MCF 10A (cell line): Measurements from ENCODE around the gene MYF5. TPM values are rescaled to one million over a fixed set of nuclear protein-coding genes. Genes with fewer than 3 reads are reported as not detected.
"Not testable (repeated sequence)": the region's sequence is repeated elsewhere in the genome, so short reads cannot be mapped to it uniquely, and the experiment has no call there.

ENCODE experiments used
- Bru-seq: library from RNA; stranded (reverse); fragments of 400-500 nt; gene quantifications from one replicate; lab custom pipeline; 2021; lab: Mats Ljungman, UMichigan
- BruChase-seq, 2 experiments: library from RNA; stranded (reverse); fragments of 400-500 nt; gene quantifications; one replicate each; lab custom pipeline; 2021; lab: Mats Ljungman, UMichigan
- BruUV-seq: library from RNA; stranded (reverse); fragments of 400-500 nt; replicated peaks from 2 replicates; lab custom pipeline; 2021; lab: Mats Ljungman, UMichigan
- CTCF ChIA-PET: fragments of 300-600 bp; sonication (Branson Sonifier 250); formaldehyde crosslinking; extraction: SDS; loops from one replicate; lab custom pipeline; 2021; ENCODE audit warnings: antibody characterized with exemption, inconsistent platforms; lab: Yijun Ruan, JAX
- POLR2A ChIA-PET: fragments of 300-600, 350-650 bp; sonication (Branson Sonifier 250); formaldehyde crosslinking; extraction: SDS; loops from one replicate; lab custom pipeline; 2020; ENCODE audit warnings: antibody characterized with exemption, inconsistent platforms; lab: Yijun Ruan, JAX
- DNase-seq: peaks from one replicate; pipeline ENCODE4 v3.0.0-alpha.2; 2018; ENCODE audit not compliant: unreplicated experiment
- H3K27ac Mint-ChIP-seq: one replicate; pipeline ENCODE4 v1.8.0; 2022; ENCODE audit warnings: mild to moderate bottlenecking, low read depth, mixed read lengths; ENCODE audit not compliant: unreplicated experiment
- H3K27me3 Mint-ChIP-seq: one replicate; pipeline ENCODE4 v1.8.0; 2022; ENCODE audit warnings: mixed read lengths; ENCODE audit not compliant: insufficient read depth, unreplicated experiment
- H3K36me3 Mint-ChIP-seq: one replicate; pipeline ENCODE4 v1.8.0; 2022; ENCODE audit warnings: mild to moderate bottlenecking, moderate library complexity, mixed read lengths; ENCODE audit not compliant: insufficient read depth, unreplicated experiment
- H3K4me1 Mint-ChIP-seq: one replicate; pipeline ENCODE4 v1.8.0; 2022; ENCODE audit warnings: mixed read lengths; ENCODE audit not compliant: insufficient read depth, unreplicated experiment
- H3K4me3 Mint-ChIP-seq: one replicate; pipeline ENCODE4 v1.8.0; 2022; ENCODE audit warnings: mild to moderate bottlenecking, moderate library complexity, mixed read lengths; ENCODE audit not compliant: unreplicated experiment
- H3K9me3 Mint-ChIP-seq: one replicate; pipeline ENCODE4 v1.8.0; 2022; ENCODE audit warnings: mixed read lengths; ENCODE audit not compliant: unreplicated experiment
- intact Hi-C: fragments of 100-400 bp; cut with micrococcal nuclease; formaldehyde crosslinking; loops from 2 replicates; pipeline ENCODE4 v1.14.1; 2022
- long read RNA-seq: library from polyadenylated mRNA; stranded (forward); transcript quantifications from one replicate; pipeline ENCODE4 v2.0.0, GENCODE V29; 2022
- total RNA-seq: library from RNA; stranded (reverse); gene quantifications from 2 replicates; pipeline ENCODE4 v1.2.3, GENCODE V29; 2022
- TF ChIP-seq, protein P1 (sequence below): fragments of 200-600 bp; IDR thresholded peaks from one replicate; pipeline ENCODE4 v1.8.0; 2022; ENCODE audit warnings: antibody characterized with exemption, mild to moderate bottlenecking; ENCODE audit not compliant: unreplicated experiment

Gene MYF5
- not detected in 2 replicates for total RNA-seq
- Bru-seq, nascent RNA, result not detected
- BruChase-seq, experiment 1, labeled RNA remaining after a 6-hour chase, result not detected
- BruChase-seq, experiment 2, labeled RNA remaining after a 2-hour chase, result not detected
- long read RNA-seq, result 0 reads

DNA sequence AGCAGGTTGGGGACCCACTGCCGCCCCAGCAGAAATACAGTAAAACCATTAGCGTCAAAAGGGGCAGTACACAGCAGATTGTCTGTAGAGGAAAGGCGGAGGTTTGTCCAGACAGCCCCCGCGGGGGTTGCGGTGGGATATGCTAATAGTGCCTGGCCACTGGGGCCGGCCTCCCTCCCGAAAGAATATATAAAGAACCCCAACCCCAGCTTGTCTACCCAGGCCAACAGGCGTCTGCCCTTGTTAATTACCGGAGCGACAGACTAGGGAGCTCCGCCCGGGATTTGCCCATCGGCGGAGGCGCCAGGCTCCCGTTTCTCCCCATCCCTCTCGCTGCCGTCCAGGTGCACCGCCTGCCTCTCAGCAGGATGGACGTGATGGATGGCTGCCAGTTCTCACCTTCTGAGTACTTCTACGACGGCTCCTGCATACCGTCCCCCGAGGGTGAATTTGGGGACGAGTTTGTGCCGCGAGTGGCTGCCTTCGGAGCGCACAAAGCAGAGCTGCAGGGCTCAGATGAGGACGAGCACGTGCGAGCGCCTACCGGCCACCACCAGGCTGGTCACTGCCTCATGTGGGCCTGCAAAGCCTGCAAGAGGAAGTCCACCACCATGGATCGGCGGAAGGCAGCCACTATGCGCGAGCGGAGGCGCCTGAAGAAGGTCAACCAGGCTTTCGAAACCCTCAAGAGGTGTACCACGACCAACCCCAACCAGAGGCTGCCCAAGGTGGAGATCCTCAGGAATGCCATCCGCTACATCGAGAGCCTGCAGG, at the start of gene MYF5:
Gene MYF5 (plus strand): TSS at position 217 of the 774 bp plus-strand sequence. CDS start 152 bp downstream, at position 369.
- DNase-seq, result no peak
- peaks cover 42% of the 10 kb centered on the region for H3K27me3 Mint-ChIP-seq
- BruUV-seq, result no TSS peak
- ChIA-PET POLR2A (no interaction called here), CTCF (no interaction called here)
- H3K4me3 Mint-ChIP-seq, result no peak within 1 kb of the TSS
- intact Hi-C loops, result no loop called here
- TF ChIP-seq, protein P1, sequence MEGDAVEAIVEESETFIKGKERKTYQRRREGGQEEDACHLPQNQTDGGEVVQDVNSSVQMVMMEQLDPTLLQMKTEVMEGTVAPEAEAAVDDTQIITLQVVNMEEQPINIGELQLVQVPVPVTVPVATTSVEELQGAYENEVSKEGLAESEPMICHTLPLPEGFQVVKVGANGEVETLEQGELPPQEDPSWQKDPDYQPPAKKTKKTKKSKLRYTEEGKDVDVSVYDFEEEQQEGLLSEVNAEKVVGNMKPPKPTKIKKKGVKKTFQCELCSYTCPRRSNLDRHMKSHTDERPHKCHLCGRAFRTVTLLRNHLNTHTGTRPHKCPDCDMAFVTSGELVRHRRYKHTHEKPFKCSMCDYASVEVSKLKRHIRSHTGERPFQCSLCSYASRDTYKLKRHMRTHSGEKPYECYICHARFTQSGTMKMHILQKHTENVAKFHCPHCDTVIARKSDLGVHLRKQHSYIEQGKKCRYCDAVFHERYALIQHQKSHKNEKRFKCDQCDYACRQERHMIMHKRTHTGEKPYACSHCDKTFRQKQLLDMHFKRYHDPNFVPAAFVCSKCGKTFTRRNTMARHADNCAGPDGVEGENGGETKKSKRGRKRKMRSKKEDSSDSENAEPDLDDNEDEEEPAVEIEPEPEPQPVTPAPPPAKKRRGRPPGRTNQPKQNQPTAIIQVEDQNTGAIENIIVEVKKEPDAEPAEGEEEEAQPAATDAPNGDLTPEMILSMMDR, result no peak
- H3K36me3 Mint-ChIP-seq, result no peaks in the 10 kb centered on the region
- H3K9me3 Mint-ChIP-seq, result no peaks in the 10 kb centered on the region
- H3K4me1 Mint-ChIP-seq, result no peaks in the 10 kb centered on the region
- no peak within 1 kb of the TSS for H3K27ac Mint-ChIP-seq

DNA sequence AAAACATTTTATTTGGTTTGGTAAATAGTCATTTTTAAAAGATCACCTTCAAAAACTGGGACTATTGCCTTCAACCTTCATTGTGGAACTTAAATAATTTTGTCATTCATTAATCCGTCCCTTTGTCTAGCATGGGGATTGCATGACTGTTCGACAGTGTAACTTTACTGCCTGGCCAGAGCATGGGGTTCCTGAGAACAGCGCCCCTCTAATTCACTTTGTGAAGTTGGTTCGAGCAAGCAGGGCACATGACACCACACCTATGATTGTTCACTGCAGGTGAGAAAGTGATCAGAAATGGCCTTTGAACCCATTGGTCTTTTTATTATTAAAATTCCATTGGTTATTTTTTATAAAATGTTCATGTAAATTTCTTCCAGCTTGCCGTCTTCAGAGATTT, 46.5 kb upstream of the MYF5 start:
- no peaks in the 10 kb centered on the region for H3K9me3 Mint-ChIP-seq
- ChIA-PET CTCF (no interaction called here), POLR2A (no interaction called here)
- TF ChIP-seq, protein P1, result no peak
- no TSS peak for BruUV-seq
- no peak overlapping the region for H3K27ac Mint-ChIP-seq
- intact Hi-C loops, result no loop called here
- no peaks in the 10 kb centered on the region for H3K36me3 Mint-ChIP-seq
- no peak overlapping the region for H3K4me3 Mint-ChIP-seq
- no peak for DNase-seq
- H3K4me1 Mint-ChIP-seq, result no peaks in the 10 kb centered on the region
- peaks cover 55% of the 10 kb centered on the region for H3K27me3 Mint-ChIP-seq

DNA sequence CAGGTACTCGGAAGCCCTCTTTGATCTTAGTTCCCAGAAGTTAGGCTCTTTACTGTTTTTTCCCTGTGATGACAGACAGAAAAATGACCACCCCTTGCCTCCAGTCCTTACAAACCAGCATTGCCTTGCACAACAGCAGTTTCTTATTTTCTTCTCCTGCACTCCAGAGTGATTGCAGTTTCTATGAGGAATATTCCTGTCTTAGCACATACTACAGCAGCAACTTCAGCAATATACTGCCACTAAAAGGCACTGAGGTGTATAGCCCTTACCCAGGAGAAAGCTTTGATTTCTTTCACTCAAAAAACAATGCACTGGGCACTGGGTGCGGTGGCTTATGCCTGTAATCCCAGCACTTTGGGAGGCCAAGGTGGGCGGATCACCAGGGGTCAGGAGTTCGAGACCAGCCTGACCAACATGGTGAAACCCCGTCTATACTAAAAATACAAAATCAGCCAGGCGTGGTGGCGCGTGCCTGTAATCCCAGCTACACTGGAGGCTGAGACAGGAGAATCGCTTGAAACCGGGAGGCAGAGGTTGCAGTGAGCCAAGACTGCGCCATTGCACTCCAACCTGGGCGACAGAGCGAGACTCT, 40.6 kb upstream of the MYF5 start:
- CTCF ChIA-PET, result interaction anchor here (0.6 kb wide), 2 partner anchors 35 to 55 kb away, joined by 3 to 4 read pairs; no protein-coding TSS in a partner anchor
- H3K36me3 Mint-ChIP-seq, H3K9me3 Mint-ChIP-seq, H3K27ac Mint-ChIP-seq, POLR2A ChIA-PET, H3K4me1 Mint-ChIP-seq, BruUV-seq, DNase-seq, intact Hi-C loops, H3K4me3 Mint-ChIP-seq: not testable (repeated sequence)
- H3K27me3 Mint-ChIP-seq, result peaks cover 78% of the 10 kb centered on the region

DNA sequence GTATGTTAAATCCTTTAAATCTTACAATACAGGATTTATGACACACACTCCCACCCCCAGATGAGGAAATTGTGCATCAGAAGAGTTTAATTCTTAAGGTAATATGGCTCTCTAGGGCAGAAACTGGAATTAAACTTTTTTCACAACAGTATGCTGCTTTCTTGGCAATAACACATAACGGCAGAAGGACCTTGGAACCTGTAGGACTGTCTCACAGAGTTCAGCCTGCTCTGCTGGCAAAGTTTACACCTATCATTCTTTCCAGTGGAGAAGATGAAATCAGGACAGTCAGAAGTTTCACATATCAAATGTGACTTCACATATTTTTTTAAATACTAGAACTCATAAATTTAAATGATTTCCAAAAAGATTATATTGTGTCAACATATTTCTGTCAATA, 39.9 kb upstream of the MYF5 start:
- CTCF ChIA-PET, result interaction anchor here (0.6 kb wide), 2 partner anchors 34 to 56 kb away, joined by 3 to 4 read pairs; no protein-coding TSS in a partner anchor

More for the DNA sequence above, 39.9 kb upstream of the MYF5 start:
- peaks cover 78% of the 10 kb centered on the region for H3K27me3 Mint-ChIP-seq
- no peak overlapping the region for H3K27ac Mint-ChIP-seq
- H3K36me3 Mint-ChIP-seq, result no peaks in the 10 kb centered on the region
- intact Hi-C loops, result no loop called here
- H3K4me1 Mint-ChIP-seq, result no peaks in the 10 kb centered on the region
- no peak overlapping the region for H3K4me3 Mint-ChIP-seq
- DNase-seq, result no peak
- TF ChIP-seq, protein P1, result no peak
- BruUV-seq, result no TSS peak
- no peaks in the 10 kb centered on the region for H3K9me3 Mint-ChIP-seq
- POLR2A ChIA-PET, result no interaction called here
